ENCODE measurements around the gene BLOC1S4.

BLOC1S4 gene

DNA sequence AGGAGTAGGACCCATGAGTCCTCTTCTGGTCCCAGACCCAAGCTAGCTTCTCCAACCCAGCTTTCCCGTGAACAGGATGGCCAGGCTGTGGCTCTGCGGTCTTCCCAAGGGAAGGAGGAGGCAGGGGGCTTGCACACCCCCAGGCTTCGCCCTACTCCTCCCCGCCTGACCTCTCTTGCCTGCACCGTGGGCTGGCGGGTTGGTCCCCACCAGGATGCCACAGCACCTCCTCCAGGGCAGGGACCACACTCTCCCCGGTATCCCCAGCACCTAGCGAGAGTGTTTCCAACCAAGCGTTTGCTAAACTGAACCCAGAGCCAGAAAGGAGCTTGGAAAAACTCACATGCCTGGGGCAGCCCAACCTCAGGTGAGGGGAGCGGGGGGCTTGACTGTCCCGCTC is 31.3 kb upstream of the BLOC1S4 start:
- TF ChIP-seq, protein P1, sequence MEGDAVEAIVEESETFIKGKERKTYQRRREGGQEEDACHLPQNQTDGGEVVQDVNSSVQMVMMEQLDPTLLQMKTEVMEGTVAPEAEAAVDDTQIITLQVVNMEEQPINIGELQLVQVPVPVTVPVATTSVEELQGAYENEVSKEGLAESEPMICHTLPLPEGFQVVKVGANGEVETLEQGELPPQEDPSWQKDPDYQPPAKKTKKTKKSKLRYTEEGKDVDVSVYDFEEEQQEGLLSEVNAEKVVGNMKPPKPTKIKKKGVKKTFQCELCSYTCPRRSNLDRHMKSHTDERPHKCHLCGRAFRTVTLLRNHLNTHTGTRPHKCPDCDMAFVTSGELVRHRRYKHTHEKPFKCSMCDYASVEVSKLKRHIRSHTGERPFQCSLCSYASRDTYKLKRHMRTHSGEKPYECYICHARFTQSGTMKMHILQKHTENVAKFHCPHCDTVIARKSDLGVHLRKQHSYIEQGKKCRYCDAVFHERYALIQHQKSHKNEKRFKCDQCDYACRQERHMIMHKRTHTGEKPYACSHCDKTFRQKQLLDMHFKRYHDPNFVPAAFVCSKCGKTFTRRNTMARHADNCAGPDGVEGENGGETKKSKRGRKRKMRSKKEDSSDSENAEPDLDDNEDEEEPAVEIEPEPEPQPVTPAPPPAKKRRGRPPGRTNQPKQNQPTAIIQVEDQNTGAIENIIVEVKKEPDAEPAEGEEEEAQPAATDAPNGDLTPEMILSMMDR (conservative IDR thresholded peaks at IDR 0.05; ENCODE audit: low read depth): no peak
- POLR2A ChIA-PET (ENCODE audit: low non-redundant PET): no interaction called here
- H3K27ac ChIP-seq: no peak overlapping the region
- no peak for DNase-seq (ENCODE audit: low spot score)
- CTCF ChIA-PET: interaction anchor here (1.3 kb wide), 1 partner anchor 10 kb away, joined by 4 read pairs; no protein-coding TSS in a partner anchor

DNA sequence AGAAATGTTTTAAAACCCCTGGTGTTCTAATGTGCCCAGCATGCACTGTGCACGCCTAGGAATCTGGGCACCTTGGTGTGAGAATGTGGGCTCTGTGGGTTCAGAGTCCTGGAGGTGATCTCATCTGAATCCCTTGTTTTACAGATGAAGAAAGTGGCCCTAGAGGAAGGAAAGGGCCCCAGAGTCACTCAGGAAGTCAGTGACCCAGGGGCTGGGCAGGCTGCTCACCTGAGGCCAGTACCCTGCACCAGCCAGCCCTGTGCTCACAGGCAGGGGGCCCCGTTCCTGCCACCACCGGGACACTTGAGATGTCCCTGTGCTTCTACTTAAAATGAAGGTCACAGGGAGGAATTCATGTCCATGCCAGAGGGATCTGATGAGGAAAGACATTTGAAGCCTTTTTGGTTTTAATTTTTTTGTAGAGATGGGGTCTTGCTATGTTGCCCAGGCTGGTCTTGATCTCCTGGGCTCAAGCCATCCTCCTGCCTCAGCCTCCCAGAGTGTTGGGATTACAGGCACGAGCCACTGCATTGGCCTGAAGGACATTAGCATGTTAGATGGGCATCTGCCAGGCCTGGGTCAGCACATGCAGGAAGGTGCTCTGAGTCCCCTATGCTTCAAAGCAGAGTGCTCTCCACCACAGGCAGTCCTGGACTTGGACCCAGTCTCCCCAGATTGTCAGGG is 29.7 kb upstream of the BLOC1S4 start:
- TF ChIP-seq, protein P1 (conservative IDR thresholded peaks at IDR 0.05; ENCODE audit: low read depth): no peak
- ChIA-PET POLR2A (ENCODE audit: low non-redundant PET) (no interaction called here), CTCF (no interaction called here)
- DNase-seq (ENCODE audit: low spot score): no peak
- no peak overlapping the region for H3K27ac ChIP-seq

GRCh38 chr4:6687947-6688878 is 27.8 kb upstream of the BLOC1S4 start:
- no peak for DNase-seq (ENCODE audit: low spot score)
- POLR2A ChIA-PET (ENCODE audit: low non-redundant PET): no interaction called here
- CTCF ChIA-PET: no interaction called here
- H3K27ac ChIP-seq: peak overlapping the region; percentile 75
- TF ChIP-seq, protein P1 (conservative IDR thresholded peaks at IDR 0.05; ENCODE audit: low read depth): no peak

- DNase-seq (ENCODE audit: low spot score): peak; percentile 85
- TF ChIP-seq, protein P1 (conservative IDR thresholded peaks at IDR 0.05; ENCODE audit: low read depth): no peak
- POLR2A ChIA-PET (ENCODE audit: low non-redundant PET): no interaction called here
- CTCF ChIA-PET: interaction anchor here (0.6 kb wide), 1 partner anchor 57 kb away, joined by 3 read pairs; no protein-coding TSS in a partner anchor
- H3K27ac ChIP-seq: peak overlapping the region; percentile 75
Measured at GRCh38 chr4:6688879-6689505, 27.0 kb upstream of the BLOC1S4 start.

DNA sequence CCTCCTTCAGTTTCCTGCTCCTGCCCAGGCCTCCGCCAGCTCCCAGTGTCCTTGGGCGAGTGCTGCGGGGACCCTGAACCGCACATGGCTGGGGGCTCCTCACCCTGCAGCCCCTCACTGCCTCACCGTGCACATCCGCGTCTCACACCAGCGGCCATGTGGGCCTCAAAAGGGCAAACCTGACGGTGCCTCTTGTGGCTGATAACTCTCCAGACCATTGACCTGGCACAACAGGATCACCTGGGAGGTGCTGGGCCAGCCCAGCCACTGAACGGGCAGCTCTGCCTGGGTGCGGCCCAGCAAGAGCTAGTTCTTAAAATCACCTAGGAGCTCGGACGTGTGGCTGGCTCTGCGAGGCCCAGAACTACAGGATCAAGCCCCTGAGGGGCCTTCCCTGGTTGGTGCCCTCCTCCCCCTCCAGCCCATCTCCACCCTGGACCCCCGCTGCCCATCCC is 26.4 kb upstream of the BLOC1S4 start:
- CTCF ChIA-PET: interaction anchor here (0.6 kb wide), 1 partner anchor 58 kb away, joined by 3 read pairs; no protein-coding TSS in a partner anchor
- peak overlapping the region; percentile 75 for H3K27ac ChIP-seq
- no peak for DNase-seq (ENCODE audit: low spot score)
- POLR2A ChIA-PET (ENCODE audit: low non-redundant PET): no interaction called here
- TF ChIP-seq, protein P1 (conservative IDR thresholded peaks at IDR 0.05; ENCODE audit: low read depth): no peak

GRCh38 chr4:6692379-6692778 is 23.6 kb upstream of the BLOC1S4 start:
- no peak for DNase-seq (ENCODE audit: low spot score)
- peak overlapping the region; percentile 30 for H3K27ac ChIP-seq
- POLR2A ChIA-PET (ENCODE audit: low non-redundant PET): no interaction called here
- TF ChIP-seq, protein P1 (conservative IDR thresholded peaks at IDR 0.05; ENCODE audit: low read depth): no peak
- CTCF ChIA-PET: interaction anchor here (0.7 kb wide), 1 partner anchor 22 kb away, joined by 4 read pairs; no protein-coding TSS in a partner anchor
